Measurements from ENCODE around the gene FAM149A.

GRCh38 chr4:186128842-186129241, 24.3 kb downstream of the FAM149A start:
- TF ChIP-seq, protein P1, sequence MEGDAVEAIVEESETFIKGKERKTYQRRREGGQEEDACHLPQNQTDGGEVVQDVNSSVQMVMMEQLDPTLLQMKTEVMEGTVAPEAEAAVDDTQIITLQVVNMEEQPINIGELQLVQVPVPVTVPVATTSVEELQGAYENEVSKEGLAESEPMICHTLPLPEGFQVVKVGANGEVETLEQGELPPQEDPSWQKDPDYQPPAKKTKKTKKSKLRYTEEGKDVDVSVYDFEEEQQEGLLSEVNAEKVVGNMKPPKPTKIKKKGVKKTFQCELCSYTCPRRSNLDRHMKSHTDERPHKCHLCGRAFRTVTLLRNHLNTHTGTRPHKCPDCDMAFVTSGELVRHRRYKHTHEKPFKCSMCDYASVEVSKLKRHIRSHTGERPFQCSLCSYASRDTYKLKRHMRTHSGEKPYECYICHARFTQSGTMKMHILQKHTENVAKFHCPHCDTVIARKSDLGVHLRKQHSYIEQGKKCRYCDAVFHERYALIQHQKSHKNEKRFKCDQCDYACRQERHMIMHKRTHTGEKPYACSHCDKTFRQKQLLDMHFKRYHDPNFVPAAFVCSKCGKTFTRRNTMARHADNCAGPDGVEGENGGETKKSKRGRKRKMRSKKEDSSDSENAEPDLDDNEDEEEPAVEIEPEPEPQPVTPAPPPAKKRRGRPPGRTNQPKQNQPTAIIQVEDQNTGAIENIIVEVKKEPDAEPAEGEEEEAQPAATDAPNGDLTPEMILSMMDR (conservative IDR thresholded peaks at IDR 0.05 in 1 of 2, IDR thresholded peaks at IDR 0.05 in 1 of 2; ENCODE audit: low read depth in 1 of 2, low read length in 2 of 2) = no peak
- no peak for TF ChIP-seq EZH2 (IDR thresholded peaks at IDR 0.05; ENCODE audit: low read length, missing control alignments)
